Prostate gland (tissue), 2 donors: ENCODE data around the gene PEAK1.

Source experiments
- POLR2A ChIP-seq: fragments of 450-650 bp; IDR thresholded peaks from one replicate; pipeline ENCODE4 v1.6.1; 2016; ENCODE audit warnings: antibody characterized with exemption, mild to moderate bottlenecking
- POLR2AphosphoS5 ChIP-seq: sonication (generic); formaldehyde crosslinking; IDR thresholded peaks from one replicate; pipeline ENCODE4 v1.6.1; 2017; ENCODE audit warnings: antibody characterized with exemption
- TF ChIP-seq, protein P1 (sequence below), 4 experiments: fragments of 200-600 bp in 2 of 4; fragments of 450-650 bp in 2 of 4; sonication (generic) in 2 of 4; IDR thresholded peaks; 1 replicate in 3 of 4; 2 replicates in 1 of 4; pipeline ENCODE4 v1.5.1; 2016 to 2019; ENCODE audit warnings: antibody characterized with exemption in 4 of 4, mild to moderate bottlenecking in 2 of 4, moderate library complexity in 2 of 4

DNA sequence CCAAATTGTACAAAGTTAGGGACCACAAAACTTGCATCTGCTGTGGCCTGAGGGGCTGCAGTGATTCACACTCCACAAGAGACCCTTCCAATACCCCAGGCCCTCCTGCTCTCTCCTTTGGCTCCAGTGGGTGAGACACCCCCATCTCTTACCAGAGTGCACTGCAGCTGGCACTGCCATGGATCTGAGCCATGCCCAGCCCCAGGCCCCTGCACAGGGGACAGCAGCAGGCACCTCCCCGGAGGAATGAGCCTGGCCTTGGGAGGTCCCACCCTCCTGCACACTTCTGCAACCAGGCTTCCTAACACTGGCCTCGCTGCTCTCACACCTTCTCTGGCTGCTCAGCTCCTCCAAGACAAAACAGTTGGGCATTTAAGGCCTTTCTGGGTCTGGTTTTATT lies 332.7 kb downstream of the PEAK1 start:
- no peak for TF ChIP-seq POLR2A
- TF ChIP-seq, protein P1, sequence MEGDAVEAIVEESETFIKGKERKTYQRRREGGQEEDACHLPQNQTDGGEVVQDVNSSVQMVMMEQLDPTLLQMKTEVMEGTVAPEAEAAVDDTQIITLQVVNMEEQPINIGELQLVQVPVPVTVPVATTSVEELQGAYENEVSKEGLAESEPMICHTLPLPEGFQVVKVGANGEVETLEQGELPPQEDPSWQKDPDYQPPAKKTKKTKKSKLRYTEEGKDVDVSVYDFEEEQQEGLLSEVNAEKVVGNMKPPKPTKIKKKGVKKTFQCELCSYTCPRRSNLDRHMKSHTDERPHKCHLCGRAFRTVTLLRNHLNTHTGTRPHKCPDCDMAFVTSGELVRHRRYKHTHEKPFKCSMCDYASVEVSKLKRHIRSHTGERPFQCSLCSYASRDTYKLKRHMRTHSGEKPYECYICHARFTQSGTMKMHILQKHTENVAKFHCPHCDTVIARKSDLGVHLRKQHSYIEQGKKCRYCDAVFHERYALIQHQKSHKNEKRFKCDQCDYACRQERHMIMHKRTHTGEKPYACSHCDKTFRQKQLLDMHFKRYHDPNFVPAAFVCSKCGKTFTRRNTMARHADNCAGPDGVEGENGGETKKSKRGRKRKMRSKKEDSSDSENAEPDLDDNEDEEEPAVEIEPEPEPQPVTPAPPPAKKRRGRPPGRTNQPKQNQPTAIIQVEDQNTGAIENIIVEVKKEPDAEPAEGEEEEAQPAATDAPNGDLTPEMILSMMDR (IDR thresholded peaks at IDR 0.05), result no peak
- TF ChIP-seq POLR2AphosphoS5, result no peak
